Colonic mucosa (tissue), 4 donors: ENCODE data around the gene ASTN1. TPM values are rescaled to one million over a fixed set of nuclear protein-coding genes. Genes with fewer than 3 reads are reported as not detected.

ENCODE experiments used
- DNase-seq: peaks from one replicate; pipeline ENCODE4 v3.0.0-alpha.2; 2020
- H3K27ac ChIP-seq: fragments of 200-600 bp; one replicate; pipeline ENCODE4 v1.8.0; 2021
- H3K27me3 ChIP-seq: fragments of 200-600 bp; one replicate; pipeline ENCODE4 v1.8.0; 2021
- H3K36me3 ChIP-seq: fragments of 200-600 bp; one replicate; pipeline ENCODE4 v1.8.0; 2021
- H3K4me1 ChIP-seq: fragments of 200-600 bp; one replicate; pipeline ENCODE4 v1.8.0; 2021; ENCODE audit warnings: mild to moderate bottlenecking
- H3K4me3 ChIP-seq: fragments of 200-600 bp; one replicate; pipeline ENCODE4 v1.8.0; 2021
- H3K9ac ChIP-seq, 2 donors: one replicate each; pipeline ENCODE4 v1.7.0; 2013; ENCODE audit warnings: control low read depth in 2 of 2, low read depth in 2 of 2, low read length in 2 of 2
- H3K9me3 ChIP-seq: fragments of 200-600 bp; one replicate; pipeline ENCODE4 v1.8.0; 2021
- intact Hi-C: fragments of 100-400 bp; cut with DNase I; formaldehyde crosslinking; loops from one replicate; pipeline ENCODE4 v1.14.1; 2022
- total RNA-seq, 2 donors: library from RNA; stranded (reverse); fragmentation: NEBNext Ultra II Directional in 1 of 2; extraction: Animal tissue kit (Norgen Biotek cat#: 25700) in 1 of 2; gene quantifications; one replicate each; pipeline ENCODE4 v1.2.1, GENCODE V29; 2021
- TF ChIP-seq, protein P1 (sequence below): fragments of 200-600 bp; IDR thresholded peaks from one replicate; pipeline ENCODE4 v1.8.0; 2022; ENCODE audit warnings: antibody characterized with exemption, mild to moderate bottlenecking
- donor health status: healthy.
- donor health status: DM: no; HTN: no; CAD: no.
- donor health status: DM: no; HTN: no; CAD: no.

The ASTN1 gene
- total RNA-seq, 2 donors from 2014 or later, result 0.15 to 0.42 TPM

DNA sequence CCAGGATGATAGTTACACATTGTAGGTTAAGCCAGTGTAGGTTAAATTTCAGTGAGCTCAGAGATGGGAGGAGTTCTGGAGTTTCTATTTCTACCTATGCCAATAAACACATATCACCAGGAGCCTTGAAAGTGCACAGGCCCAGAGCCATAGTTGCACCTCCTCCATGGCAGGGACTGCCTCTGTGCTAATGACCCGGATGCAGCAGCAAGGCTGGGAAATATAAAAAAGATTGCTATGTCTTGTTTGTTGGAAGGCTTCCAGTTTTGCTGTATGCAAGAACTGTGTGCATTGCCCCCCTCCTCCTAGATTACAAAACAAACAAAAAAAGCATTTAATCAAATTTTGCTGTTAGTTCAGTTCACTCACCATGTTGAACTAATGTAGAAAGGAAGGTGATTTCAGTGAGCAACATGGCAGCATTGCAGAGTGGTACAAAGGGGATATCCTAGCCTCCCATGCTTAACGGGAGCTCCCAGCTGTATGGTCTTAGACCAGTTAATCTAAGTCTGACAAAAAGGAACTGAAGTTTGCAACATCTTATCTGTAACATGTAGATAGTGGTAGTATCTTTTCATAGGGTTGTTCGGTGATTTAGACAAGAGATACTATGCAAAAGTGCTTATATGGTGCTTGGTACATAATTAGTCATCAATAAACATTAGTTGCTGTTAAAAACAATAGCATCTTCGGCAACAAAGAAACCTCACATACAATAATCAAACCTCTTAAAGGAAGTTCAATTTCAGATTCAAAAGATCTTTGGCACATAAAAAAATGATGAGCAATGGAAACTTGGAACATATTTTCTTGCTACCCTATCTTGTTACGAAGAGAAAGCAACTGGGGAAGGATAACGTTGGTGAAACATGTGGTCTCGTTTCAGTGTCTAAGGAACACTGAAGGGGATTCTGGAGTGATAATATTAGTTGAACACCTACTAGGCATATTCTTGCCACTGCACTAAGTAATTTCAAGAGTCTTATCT, 309.5 kb downstream of the ASTN1 start:
- Histone ChIP-seq H3K27me3 (no peaks in the 10 kb centered on the region), H3K4me1 (no peaks in the 10 kb centered on the region), H3K9ac (no peak overlapping the region), H3K36me3 (no peaks in the 10 kb centered on the region), H3K4me3 (no peak overlapping the region), H3K27ac (no peak overlapping the region), H3K9me3 (no peaks in the 10 kb centered on the region)
- TF ChIP-seq, protein P1, sequence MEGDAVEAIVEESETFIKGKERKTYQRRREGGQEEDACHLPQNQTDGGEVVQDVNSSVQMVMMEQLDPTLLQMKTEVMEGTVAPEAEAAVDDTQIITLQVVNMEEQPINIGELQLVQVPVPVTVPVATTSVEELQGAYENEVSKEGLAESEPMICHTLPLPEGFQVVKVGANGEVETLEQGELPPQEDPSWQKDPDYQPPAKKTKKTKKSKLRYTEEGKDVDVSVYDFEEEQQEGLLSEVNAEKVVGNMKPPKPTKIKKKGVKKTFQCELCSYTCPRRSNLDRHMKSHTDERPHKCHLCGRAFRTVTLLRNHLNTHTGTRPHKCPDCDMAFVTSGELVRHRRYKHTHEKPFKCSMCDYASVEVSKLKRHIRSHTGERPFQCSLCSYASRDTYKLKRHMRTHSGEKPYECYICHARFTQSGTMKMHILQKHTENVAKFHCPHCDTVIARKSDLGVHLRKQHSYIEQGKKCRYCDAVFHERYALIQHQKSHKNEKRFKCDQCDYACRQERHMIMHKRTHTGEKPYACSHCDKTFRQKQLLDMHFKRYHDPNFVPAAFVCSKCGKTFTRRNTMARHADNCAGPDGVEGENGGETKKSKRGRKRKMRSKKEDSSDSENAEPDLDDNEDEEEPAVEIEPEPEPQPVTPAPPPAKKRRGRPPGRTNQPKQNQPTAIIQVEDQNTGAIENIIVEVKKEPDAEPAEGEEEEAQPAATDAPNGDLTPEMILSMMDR, result no peak
- intact Hi-C loops, result no loop called here
- no peak for DNase-seq

GRCh38 chr1:176854121-176854520, 310.4 kb downstream of the ASTN1 start:
- Histone ChIP-seq H3K9ac (no peak overlapping the region), H3K9me3 (no peaks in the 10 kb centered on the region), H3K36me3 (no peaks in the 10 kb centered on the region), H3K27me3 (no peaks in the 10 kb centered on the region), H3K4me1 (no peaks in the 10 kb centered on the region), H3K27ac (no peak overlapping the region), H3K4me3 (no peak overlapping the region)
- no peak for DNase-seq
- TF ChIP-seq, protein P1, result no peak
- intact Hi-C loops, result no loop called here

DNA sequence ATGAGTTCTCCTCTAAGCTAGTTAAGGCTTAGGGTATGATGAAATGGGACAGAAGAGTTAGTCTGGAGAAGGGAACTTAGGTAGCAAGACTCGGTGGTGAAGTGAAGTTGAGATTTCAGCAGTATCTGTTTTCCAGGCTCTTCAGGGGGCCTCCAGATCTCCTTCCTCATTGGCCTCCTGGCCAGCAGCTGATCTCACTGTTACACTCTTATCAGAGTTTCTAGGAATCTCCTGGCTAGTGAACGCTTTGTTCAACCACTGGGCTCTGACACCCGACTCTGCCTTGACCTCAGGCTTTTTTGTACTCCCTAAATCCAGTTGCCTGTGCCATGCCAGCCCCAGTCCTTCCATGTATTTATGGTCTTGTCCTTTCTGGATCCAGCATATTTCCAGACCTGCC, 311.0 kb downstream of the ASTN1 start:
- Histone ChIP-seq H3K4me1 (no peaks in the 10 kb centered on the region), H3K36me3 (no peaks in the 10 kb centered on the region), H3K9ac (no peak overlapping the region), H3K4me3 (no peak overlapping the region), H3K27ac (no peak overlapping the region), H3K9me3 (no peaks in the 10 kb centered on the region), H3K27me3 (no peaks in the 10 kb centered on the region)
- TF ChIP-seq, protein P1, result no peak
- DNase-seq, result no peak
- intact Hi-C loops, result no loop called here

DNA sequence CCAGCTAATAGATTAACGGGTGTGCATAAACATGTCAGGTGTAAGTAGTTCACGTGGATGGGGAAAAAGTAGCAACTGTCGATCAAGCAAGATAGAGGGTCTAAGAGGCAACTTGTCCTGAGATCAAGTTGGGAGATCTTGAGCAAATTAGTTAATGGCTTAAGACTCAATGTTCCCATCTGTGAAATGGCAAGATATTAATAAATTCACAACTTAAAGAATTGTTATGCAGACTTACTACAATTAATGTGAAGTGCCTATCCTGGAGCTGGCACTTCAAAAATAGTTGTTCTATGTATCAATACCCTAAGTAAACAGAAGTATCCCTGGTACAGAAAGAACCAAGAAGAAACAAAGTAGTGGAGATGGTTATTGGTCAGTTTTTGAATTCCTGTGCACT, 312.4 kb downstream of the ASTN1 start:
- Histone ChIP-seq H3K9ac (no peak overlapping the region), H3K4me3 (no peak overlapping the region), H3K27ac (no peak overlapping the region), H3K27me3 (no peaks in the 10 kb centered on the region), H3K4me1 (no peaks in the 10 kb centered on the region), H3K9me3 (no peaks in the 10 kb centered on the region), H3K36me3 (no peaks in the 10 kb centered on the region)
- intact Hi-C loops, result no loop called here
- DNase-seq, result no peak
- TF ChIP-seq, protein P1, result no peak

DNA sequence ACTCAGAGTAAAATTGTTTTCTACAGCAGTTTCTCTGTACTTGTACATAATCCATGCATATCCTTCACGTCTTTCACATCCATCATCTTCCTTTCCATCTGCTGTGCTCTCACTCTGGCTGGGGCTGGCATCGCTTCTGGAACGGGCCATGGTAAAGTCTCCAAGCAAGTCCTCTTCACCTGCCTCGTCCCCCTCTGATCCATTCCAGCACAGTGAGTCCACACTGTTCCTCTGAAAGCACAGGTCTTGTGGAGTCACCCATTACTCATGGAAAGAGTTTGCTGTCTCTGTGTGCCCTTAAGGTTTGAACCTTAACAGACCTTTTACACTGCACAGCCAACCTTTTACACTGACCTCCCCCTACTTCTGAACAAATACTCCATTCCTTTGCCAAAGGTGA, 313.6 kb downstream of the ASTN1 start:
- Histone ChIP-seq H3K27me3 (no peaks in the 10 kb centered on the region), H3K4me1 (no peaks in the 10 kb centered on the region), H3K9ac (no peak overlapping the region), H3K9me3 (no peaks in the 10 kb centered on the region), H3K36me3 (no peaks in the 10 kb centered on the region), H3K4me3 (no peak overlapping the region), H3K27ac (no peak overlapping the region)
- TF ChIP-seq, protein P1, result no peak
- intact Hi-C loops, result no loop called here
- no peak for DNase-seq
